ENCODE results near the gene SCP2.

Gene SCP2

DNA sequence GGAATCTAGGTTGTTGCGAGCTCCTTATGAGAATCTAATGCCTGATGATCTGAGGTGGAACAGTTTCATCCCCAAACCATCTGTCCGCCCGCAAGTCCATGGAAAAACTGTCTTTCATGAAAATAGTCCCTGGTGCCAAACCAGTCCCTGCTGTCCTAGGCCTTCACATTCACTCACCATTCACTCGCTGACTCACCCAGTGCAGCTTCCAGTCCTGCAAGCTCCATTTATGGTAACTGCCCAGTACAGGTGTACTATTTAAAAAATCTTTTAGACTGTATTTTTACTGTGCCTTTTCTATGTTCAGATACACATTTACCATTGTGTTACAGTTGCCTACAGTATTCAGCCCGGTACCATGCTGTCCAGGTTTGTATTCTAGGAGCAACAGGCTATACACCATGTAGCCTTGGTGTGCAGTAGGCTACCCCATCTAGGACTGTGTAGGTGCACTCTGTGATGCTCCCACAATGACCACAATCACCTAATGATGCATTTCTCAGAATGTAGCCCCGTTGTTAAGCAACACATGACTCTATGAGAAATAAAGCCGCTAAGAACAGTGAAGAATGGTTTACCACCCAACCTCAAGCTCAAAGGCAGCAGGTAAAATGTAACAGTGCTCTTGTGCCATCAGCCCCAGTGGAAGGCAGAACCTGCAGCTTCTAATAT lies 7.9 kb upstream of the SCP2 start:
- TF ChIP-seq RAD21 (IDR thresholded peaks at IDR 0.05; ENCODE audit: low read depth) (no peak), EGR1 (IDR thresholded peaks at IDR 0.05) (no peak), TCF12 (IDR thresholded peaks at IDR 0.05; ENCODE audit: low read depth) (no peak), USF1 (IDR thresholded peaks at IDR 0.05) (no peak), EP300 (IDR thresholded peaks at IDR 0.05; ENCODE audit: borderline replicate concordance) (no peak)

- TF ChIP-seq TCF12 (IDR thresholded peaks at IDR 0.05; ENCODE audit: low read depth) (no peak), REST (IDR thresholded peaks at IDR 0.05; ENCODE audit: low read depth) (no peak), NFIC (IDR thresholded peaks at IDR 0.05) (no peak), EP300 (IDR thresholded peaks at IDR 0.05; ENCODE audit: borderline replicate concordance) (no peak), TEAD4 (IDR thresholded peaks at IDR 0.05) (no peak), FOXM1 (IDR thresholded peaks at IDR 0.05; ENCODE audit: borderline replicate concordance, low read depth) (no peak), MAX (IDR thresholded peaks at IDR 0.05) (no peak), TAF1 (IDR thresholded peaks at IDR 0.05; ENCODE audit: low read depth) (no peak)
Observed at GRCh38 chr1:52919723-52920483, 7.2 kb upstream of the SCP2 start.

DNA sequence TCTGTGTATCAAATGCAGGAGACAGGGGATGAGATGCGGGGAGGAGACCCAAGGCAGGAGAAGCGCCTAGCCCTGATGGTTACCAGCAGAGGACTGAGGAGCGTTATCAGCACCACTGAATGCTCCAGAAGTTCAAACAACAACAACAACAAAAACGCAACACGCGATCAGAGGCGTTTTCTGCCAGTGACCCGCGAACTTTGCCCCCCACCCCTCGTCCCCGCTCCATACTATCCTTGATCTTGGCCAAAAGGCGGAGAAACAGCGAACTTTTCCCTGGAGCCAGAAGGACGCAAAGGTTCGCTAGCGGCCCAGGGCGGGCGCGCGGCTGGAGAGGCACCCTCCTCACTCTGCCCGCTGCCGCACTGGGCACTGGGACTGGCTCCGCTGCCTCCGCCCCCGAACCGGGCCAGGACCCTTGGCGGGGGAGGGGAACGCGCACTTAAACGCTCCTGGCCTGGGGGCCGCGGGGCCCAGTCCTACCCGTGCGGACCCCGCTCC lies 6.2 kb upstream of the SCP2 start:
- TF ChIP-seq TCF12 (IDR thresholded peaks at IDR 0.05; ENCODE audit: low read depth), result no peak
- no peak for TF ChIP-seq TAF1 (IDR thresholded peaks at IDR 0.05; ENCODE audit: low read depth)
- TF ChIP-seq REST (IDR thresholded peaks at IDR 0.05; ENCODE audit: low read depth), result no peak
- TF ChIP-seq RAD21 (IDR thresholded peaks at IDR 0.05; ENCODE audit: low read depth), result no peak
- TF ChIP-seq EGR1 (IDR thresholded peaks at IDR 0.05), result no peak
- TF ChIP-seq TEAD4 (IDR thresholded peaks at IDR 0.05), result no peak
- TF ChIP-seq NFIC (IDR thresholded peaks at IDR 0.05), result no peak
- TF ChIP-seq EP300 (IDR thresholded peaks at IDR 0.05; ENCODE audit: borderline replicate concordance), result no peak
- no peak for TF ChIP-seq CREB1 (IDR thresholded peaks at IDR 0.05; ENCODE audit: low read depth)

- TF ChIP-seq FOXM1 (IDR thresholded peaks at IDR 0.05; ENCODE audit: borderline replicate concordance, low read depth) (no peak), EP300 (IDR thresholded peaks at IDR 0.05; ENCODE audit: borderline replicate concordance) (no peak), CREB1 (IDR thresholded peaks at IDR 0.05; ENCODE audit: low read depth) (no peak), EGR1 (IDR thresholded peaks at IDR 0.05) (no peak), NFIC (IDR thresholded peaks at IDR 0.05) (no peak), RAD21 (IDR thresholded peaks at IDR 0.05; ENCODE audit: low read depth) (no peak), CEBPB (IDR thresholded peaks at IDR 0.05) (no peak), USF1 (IDR thresholded peaks at IDR 0.05) (no peak), TEAD4 (IDR thresholded peaks at IDR 0.05) (no peak), YY1 (IDR thresholded peaks at IDR 0.05; ENCODE audit: low read depth) (no peak), TAF1 (IDR thresholded peaks at IDR 0.05; ENCODE audit: low read depth) (no peak), MAX (IDR thresholded peaks at IDR 0.05) (no peak), REST (IDR thresholded peaks at IDR 0.05; ENCODE audit: low read depth) (no peak)
Observed at GRCh38 chr1:52925571-52926005, 1.5 kb upstream of the SCP2 start.

Measured in Ishikawa (cell line).